DND-41 (cell line): ENCODE data around the gene CAVIN3.

Source experiments
- ATAC-seq: fragments of 200-7000 bp; cut with Tn5 transposase; 3 replicates; pipeline ENCODE4 v1.9.1; 2021; ENCODE audit warnings: low read depth; ENCODE audit not compliant: insufficient read depth
- DNase-seq: peaks from one replicate; pipeline ENCODE4 v3.0.0-alpha.2; 2020
- H2AFZ ChIP-seq: 2 replicates; pipeline ENCODE4 v1.6.0; 2012; ENCODE audit warnings: low read depth, low read length
- H3K27ac ChIP-seq: 2 replicates; pipeline ENCODE4 v1.5.1; 2012; ENCODE audit warnings: low read length, inconsistent platforms
- H3K27me3 ChIP-seq: fragments of 200-600 bp; sonication (generic); 2 replicates; pipeline ENCODE4 v1.6.0; 2012; ENCODE audit warnings: low read length, mild to moderate bottlenecking, inconsistent platforms; ENCODE audit not compliant: insufficient read depth, poor library complexity
- H3K36me3 ChIP-seq: 2 replicates; pipeline ENCODE4 v1.5.1; 2012; ENCODE audit warnings: low read length, inconsistent platforms; ENCODE audit not compliant: insufficient read depth
- H3K4me1 ChIP-seq: 2 replicates; pipeline ENCODE4 v1.5.1; 2012; ENCODE audit warnings: mild to moderate bottlenecking, low read length; ENCODE audit not compliant: insufficient read depth
- H3K4me2 ChIP-seq: 2 replicates; pipeline ENCODE4 v1.6.0; 2012; ENCODE audit warnings: mild to moderate bottlenecking, moderate library complexity, low read length, inconsistent platforms; ENCODE audit not compliant: insufficient read depth
- H3K4me3 ChIP-seq, 2 experiments: fragments of 200-600 bp in 1 of 2; shearing (Covaris generic) in 1 of 2; 2 replicates each; pipeline ENCODE4 v1.5.1; 2012 to 2016; ENCODE audit warnings: inconsistent platforms in 2 of 2, low read length in 2 of 2, mild to moderate bottlenecking in 2 of 2, low read depth in 1 of 2, moderate library complexity in 1 of 2
- H3K79me2 ChIP-seq: 2 replicates; pipeline ENCODE4 v1.6.0; 2012; ENCODE audit warnings: low read length, inconsistent platforms; ENCODE audit not compliant: insufficient read depth
- H3K9ac ChIP-seq: 2 replicates; pipeline ENCODE4 v1.6.0; 2012; ENCODE audit warnings: low read depth, mild to moderate bottlenecking, inconsistent platforms, low read length, moderate library complexity
- H3K9me3 ChIP-seq: 2 replicates; pipeline ENCODE4 v1.5.1; 2012; ENCODE audit warnings: low read length, moderate library complexity, mild to moderate bottlenecking, inconsistent platforms; ENCODE audit not compliant: insufficient read depth, severe bottlenecking
- H4K20me1 ChIP-seq: 2 replicates; pipeline ENCODE4 v1.6.0; 2012; ENCODE audit warnings: low read length; ENCODE audit not compliant: insufficient read depth
- EZH2 ChIP-seq: IDR thresholded peaks from 3 replicates; pipeline ENCODE4 v1.6.1; 2012; ENCODE audit warnings: borderline replicate concordance, low read depth, mild to moderate bottlenecking, moderate library complexity, low read length, inconsistent platforms; ENCODE audit not compliant: severe bottlenecking
- TF ChIP-seq, protein P1 (sequence below): IDR thresholded peaks from 2 replicates; pipeline ENCODE4 v1.5.1; 2012; ENCODE audit warnings: borderline replicate concordance, low read length, moderate library complexity, mild to moderate bottlenecking; ENCODE audit not compliant: poor library complexity, severe bottlenecking; ENCODE audit errors: extremely low read depth

Gene CAVIN3

DNA sequence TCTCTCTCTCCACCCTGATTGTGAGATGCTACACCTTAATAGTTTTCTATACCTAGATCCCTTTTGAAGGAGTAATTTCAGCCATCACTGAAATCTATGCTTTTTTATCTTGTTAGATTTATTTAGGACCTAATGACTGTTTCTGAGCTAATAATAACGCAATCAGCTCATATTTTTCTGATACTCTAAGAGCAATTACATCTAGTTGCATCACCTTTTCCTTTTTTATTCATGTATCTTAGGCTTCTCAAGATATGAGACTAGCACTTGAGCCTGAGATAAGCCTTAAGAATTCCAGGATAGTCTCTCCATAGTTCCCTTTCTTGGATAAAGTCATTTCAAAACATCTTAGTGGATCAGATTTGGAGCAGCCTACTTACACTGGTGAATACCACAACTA is 25.1 kb upstream of the CAVIN3 start:
- Histone ChIP-seq H2AFZ (no peak overlapping the region), H3K27me3 (peaks cover 9% of the 10 kb centered on the region), H3K27ac (no peak overlapping the region), H4K20me1 (no peaks in the 10 kb centered on the region), H3K4me3 (no peak overlapping the region), H3K9me3 (no peaks in the 10 kb centered on the region), H3K4me2 (no peak overlapping the region), H3K9ac (no peak overlapping the region), H3K79me2 (no peaks in the 10 kb centered on the region), H3K36me3 (no peaks in the 10 kb centered on the region), H3K4me1 (no peaks in the 10 kb centered on the region)
- ATAC-seq (no peak), DNase-seq (no peak)
- TF ChIP-seq EZH2 = no peak
- TF ChIP-seq, protein P1, sequence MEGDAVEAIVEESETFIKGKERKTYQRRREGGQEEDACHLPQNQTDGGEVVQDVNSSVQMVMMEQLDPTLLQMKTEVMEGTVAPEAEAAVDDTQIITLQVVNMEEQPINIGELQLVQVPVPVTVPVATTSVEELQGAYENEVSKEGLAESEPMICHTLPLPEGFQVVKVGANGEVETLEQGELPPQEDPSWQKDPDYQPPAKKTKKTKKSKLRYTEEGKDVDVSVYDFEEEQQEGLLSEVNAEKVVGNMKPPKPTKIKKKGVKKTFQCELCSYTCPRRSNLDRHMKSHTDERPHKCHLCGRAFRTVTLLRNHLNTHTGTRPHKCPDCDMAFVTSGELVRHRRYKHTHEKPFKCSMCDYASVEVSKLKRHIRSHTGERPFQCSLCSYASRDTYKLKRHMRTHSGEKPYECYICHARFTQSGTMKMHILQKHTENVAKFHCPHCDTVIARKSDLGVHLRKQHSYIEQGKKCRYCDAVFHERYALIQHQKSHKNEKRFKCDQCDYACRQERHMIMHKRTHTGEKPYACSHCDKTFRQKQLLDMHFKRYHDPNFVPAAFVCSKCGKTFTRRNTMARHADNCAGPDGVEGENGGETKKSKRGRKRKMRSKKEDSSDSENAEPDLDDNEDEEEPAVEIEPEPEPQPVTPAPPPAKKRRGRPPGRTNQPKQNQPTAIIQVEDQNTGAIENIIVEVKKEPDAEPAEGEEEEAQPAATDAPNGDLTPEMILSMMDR = no peak

DNA sequence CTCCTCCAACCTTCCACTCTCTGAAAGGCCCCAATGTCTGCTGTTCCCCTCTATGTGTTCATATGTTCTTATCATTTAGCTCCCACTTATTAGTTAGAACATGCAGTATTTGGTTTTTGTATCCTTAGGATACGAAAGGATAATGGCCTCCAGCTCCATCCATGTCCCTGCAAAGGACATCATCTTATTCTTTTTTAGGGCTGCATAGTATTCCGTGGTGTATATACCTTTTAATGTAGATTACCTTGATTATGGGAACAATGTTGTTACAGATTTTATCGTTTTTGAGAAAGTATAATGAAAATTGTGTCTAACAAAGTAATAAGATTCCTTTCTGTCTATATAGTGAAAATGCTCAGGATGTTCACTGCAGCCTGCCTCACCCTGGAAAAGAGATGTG is 16.0 kb upstream of the CAVIN3 start:
- H3K4me1 ChIP-seq = no peaks in the 10 kb centered on the region
- DNase-seq = no peak
- H3K4me3 ChIP-seq = no peak overlapping the region
- H3K9ac ChIP-seq = no peak overlapping the region
- no peak for TF ChIP-seq EZH2
- TF ChIP-seq, protein P1 = no peak
- H3K79me2 ChIP-seq = no peaks in the 10 kb centered on the region
- no peaks in the 10 kb centered on the region for H3K36me3 ChIP-seq
- no peak overlapping the region for H3K27ac ChIP-seq
- H3K9me3 ChIP-seq = no peaks in the 10 kb centered on the region
- no peak overlapping the region for H2AFZ ChIP-seq
- peaks cover 18% of the 10 kb centered on the region for H3K27me3 ChIP-seq
- H4K20me1 ChIP-seq = no peaks in the 10 kb centered on the region
- ATAC-seq = no peak
- no peak overlapping the region for H3K4me2 ChIP-seq

DNA sequence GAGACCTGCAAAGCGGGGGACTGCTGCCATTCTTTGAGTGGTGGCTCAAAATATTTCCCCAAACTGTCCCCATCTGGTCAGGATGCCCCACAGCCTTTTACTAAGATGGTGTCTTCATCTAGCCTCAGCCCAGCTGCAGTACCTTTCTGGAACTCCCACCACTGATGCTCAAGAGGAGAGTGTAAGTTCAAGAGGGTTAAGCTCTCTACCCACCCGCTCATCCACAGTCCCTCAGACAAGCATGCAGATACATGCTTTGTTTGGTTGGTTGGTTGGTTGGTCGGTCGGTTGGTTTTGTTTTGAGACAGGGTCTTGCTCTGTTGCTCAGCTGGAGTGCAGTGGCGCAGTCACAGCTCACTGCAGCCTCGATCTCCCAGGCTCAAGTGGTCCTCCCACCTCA is 14.5 kb upstream of the CAVIN3 start:
- H3K9ac ChIP-seq = no peak overlapping the region
- no peaks in the 10 kb centered on the region for H4K20me1 ChIP-seq
- TF ChIP-seq, protein P1 = no peak
- TF ChIP-seq EZH2 = no peak
- H3K4me2 ChIP-seq = no peak overlapping the region
- no peak for ATAC-seq
- H3K27ac ChIP-seq = no peak overlapping the region
- no peak overlapping the region for H2AFZ ChIP-seq
- no peaks in the 10 kb centered on the region for H3K79me2 ChIP-seq
- no peaks in the 10 kb centered on the region for H3K9me3 ChIP-seq
- no peak for DNase-seq
- H3K4me1 ChIP-seq = no peaks in the 10 kb centered on the region
- peaks cover 15% of the 10 kb centered on the region for H3K27me3 ChIP-seq
- no peak overlapping the region for H3K4me3 ChIP-seq
- no peaks in the 10 kb centered on the region for H3K36me3 ChIP-seq

DNA sequence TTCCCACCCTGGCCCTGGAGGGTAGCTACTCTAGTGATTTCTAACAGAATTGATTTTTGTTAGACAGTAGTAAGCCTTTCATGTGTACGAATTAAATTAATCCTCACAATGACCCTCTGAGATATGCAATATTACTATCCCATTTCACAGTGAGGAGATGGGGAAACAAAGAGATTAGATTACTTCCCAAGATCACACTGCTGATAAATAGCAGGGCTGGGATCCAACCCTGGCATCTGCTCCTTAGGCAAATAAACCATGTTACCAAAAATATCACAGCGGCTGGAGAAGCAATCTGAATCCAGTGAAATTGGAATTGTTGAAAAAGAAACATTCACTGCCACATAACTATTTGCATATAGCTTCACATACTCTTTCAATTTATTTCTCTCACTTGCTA is 12.8 kb upstream of the CAVIN3 start:
- Histone ChIP-seq H3K79me2 (no peaks in the 10 kb centered on the region), H3K27ac (no peak overlapping the region), H3K4me1 (no peaks in the 10 kb centered on the region), H3K36me3 (no peaks in the 10 kb centered on the region), H4K20me1 (no peaks in the 10 kb centered on the region), H3K27me3 (peaks cover 23% of the 10 kb centered on the region), H3K4me2 (no peak overlapping the region), H3K9ac (no peak overlapping the region), H3K9me3 (no peaks in the 10 kb centered on the region), H2AFZ (no peak overlapping the region), H3K4me3 (no peak overlapping the region)
- TF ChIP-seq, protein P1 = no peak
- TF ChIP-seq EZH2 = no peak
- no peak for ATAC-seq
- no peak for DNase-seq
